Activated CD4-positive, alpha-beta T cell treated with anti-CD3 and anti-CD28 coated beads, Interleukin-2, amount 50 U/mL, for 16 hours (primary cell): ENCODE measurements around the gene UBR2.

Source experiments
- DNase-seq: peaks from one replicate; pipeline ENCODE4 v3.0.0-alpha.2; 2020

Gene UBR2

DNA sequence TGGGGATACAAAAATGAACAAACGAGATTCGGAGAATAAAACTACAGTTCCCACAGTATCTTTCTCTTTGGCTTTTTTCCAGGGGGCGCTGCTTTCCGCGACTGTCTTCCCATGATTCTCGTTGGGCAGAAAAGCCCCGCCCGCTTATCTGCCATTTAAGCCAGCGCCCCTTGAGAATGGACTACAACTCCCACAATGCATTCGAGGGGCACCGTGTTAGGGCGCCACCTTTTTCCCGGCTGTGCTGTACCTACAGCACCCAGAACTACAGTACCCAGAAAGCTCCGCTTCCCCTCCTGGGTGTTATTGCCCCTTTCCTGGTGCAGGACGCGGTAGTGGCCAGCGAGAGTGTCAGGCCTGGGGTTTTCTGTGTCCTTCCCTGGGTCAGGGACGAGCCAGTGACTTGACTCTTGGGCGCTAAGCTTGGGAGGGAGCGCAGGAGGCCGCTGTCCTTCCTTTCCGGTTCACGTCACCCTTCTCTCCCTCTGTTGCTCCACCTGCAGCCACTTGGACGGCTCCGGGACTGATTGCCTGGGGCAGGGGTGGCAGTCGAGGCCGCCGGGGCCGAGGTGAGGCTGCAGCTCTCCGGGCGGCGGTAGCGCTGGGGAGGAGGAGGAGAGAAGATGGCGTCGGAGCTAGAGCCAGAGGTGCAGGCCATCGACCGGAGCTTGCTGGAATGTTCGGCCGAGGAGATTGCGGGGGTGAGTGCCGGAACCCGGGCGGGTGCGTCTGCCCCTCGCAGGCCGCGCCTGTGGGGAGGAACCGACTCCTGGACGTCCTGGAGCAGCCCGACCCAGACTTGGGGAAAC is at the start of gene UBR2:
Gene UBR2, plus strand, starts transcription at position 333 of the 809 bp plus-strand sequence. Its CDS starts 291 bp downstream, at position 624.
- peak; percentile 98 for DNase-seq

DNA sequence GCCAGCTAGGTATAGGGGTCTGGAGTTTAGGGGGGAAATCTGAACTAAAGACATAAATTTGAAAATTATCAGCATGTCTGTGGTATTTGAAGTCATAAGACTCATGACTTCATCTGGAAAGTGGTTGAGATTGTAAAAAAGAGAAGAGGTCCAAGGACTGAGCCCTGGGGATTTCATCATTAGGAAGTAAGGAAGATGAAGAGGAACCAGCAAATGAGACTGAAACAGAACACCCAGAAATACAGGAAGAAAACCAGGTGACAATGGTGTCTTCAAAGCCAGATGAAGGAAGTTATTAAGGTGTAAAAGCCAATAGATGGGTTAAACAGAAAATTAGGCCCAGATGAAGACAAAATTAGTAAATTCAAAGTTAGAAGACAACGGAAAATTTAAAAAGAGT is 49.1 kb upstream of the UBR2 start:
- no peak for DNase-seq

DNA sequence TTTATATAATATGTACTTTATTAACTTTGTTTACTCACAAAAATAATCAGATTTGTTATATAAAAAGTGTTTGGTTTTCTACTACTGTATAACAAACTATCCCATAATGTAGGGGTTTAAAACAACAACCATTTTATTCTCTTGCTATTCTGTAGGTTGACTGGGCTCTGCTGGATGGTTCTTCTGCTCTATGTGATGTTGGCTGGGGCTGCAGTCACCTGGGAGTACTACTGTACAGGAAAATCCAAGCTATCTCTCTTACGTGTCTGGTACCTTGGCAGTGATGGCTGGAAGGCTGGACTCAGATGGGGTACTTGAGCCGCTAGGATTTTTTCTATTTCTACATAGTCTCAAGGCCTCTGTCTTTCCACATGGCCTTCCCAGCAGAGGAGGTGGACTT is 44.0 kb upstream of the UBR2 start:
- no peak for DNase-seq

DNA sequence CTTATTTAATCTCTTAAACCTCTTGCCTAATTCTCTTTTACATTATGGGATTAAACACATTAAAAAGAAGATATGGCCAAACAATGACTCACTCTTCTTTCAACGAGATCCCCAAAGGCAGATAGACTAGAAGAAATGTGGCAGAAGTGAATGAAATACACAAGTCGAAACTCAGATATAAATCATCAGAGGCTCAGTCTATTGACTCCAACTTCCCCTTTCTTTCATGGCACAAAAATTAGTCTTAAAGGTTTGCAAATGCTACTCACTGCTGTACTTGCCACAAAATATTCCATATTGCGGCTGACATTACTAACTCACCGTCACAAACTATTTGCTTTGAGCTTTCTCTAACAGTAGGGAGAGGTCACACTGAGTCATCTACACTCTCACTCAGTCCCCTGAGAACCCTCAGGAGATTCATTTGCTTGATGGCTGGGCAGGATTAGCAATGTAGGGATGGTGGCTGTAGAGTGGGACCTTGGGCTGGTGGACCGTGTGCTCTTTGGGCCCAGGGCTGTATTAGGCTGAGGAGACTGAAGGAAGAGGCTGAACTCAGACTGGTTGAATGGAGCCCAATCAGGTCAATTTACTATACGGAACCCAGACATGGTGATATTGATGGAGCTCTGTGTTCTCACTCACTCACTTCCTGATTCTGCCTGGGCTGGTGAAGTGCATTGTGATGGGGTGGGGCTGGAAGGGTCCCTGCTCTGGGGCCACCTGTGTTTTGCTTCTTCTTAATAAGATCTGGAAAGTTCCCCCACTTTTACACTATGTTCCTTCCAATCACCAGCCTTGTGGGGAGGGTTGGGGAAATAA is 42.8 kb upstream of the UBR2 start:
- peak; percentile 84 for DNase-seq

DNA sequence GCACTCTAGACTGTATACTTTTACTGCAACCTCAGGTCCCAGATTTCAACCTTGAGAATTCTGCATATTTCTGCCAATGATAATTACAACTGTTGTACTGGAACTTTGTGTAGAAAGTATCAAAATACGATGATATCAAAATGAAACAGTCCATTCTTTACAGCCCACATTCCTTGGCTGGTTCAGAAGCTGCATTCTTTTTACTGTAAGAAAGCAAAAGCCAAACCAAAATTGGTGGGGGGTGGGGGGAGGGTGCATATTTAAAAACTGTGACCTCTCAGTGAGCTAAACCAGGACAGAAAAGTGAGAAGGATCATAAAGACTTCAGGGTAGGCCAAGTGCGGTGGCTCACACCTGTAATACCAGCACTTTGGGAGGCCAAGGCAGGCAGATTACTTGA is 41.8 kb upstream of the UBR2 start:
- DNase-seq: no peak

DNA sequence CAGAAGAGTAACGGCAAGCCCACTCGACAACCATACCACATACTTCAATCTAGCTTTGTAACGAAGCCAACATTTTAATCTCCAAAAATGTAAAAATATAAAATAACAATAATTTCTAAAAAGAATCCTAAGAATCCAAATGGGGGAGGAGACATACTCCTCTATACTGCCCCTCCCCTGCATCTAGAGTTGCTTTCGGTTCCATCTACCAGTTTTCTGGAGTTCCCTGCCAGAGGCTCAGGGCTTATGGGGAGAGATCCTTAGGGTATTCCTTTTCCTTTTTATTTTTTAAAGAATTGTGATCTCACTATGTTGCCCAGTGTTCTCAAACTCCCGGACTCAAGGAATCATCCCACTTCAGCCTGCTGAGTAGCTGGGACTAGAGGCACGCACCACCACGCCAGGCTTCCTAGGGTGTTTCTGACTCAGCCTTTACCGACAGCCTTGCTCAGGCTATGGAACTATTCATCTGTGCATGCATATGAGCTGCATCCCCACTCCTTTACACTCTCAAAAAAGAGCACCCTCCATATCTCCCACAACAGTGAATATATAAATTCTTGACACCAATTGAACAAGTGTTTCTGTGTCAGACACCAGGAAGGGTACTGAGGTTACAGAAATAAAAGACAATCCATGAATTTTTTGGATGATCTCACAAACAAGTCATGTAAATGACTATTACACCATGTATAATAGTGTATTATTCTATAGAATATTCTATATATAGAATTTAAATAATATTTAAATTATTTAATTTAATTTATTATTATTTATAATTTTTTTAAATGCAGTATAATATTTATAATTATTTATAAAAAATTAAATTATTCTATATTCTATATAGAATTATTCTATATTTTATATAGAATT is 40.7 kb upstream of the UBR2 start:
- no peak for DNase-seq

DNA sequence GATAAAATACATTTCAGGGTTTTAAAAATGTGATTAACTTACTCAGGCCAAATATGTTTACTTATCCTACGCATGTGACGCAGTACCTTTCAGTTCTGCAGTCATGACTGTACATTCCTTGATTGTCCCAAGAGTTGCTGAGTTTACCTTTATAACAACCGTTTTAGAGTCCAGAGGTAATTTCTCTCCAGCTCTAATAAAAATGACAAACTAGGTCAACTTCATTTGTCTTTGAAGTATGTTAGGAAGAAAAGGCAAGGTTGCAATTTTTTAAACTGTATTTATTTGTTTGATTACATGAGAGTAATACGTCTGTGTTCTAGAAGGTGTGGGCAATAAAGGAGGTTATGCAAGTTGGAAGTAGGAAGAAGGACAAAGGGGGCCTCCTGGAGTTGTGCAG is 38.6 kb upstream of the UBR2 start:
- no peak for DNase-seq

DNA sequence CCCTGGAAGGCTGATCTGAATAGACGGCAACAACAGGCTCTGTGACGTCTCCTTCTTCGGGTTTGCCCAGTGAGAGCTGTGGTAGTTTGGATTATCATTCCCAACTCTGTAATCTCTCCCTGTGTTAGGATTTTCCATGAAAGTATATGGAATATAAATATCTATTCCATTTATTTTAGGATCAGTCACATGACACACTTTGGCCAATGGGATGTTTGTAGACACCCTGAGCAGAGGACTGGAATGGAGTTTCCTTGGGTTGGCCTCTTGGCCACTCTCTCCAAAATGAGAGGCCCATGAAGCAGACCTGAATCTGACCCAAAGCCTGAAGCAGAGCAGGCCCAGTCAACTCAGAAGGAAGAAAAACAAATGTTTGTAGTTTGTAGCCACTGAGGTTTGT is 37.2 kb upstream of the UBR2 start:
- DNase-seq: no peak

DNA sequence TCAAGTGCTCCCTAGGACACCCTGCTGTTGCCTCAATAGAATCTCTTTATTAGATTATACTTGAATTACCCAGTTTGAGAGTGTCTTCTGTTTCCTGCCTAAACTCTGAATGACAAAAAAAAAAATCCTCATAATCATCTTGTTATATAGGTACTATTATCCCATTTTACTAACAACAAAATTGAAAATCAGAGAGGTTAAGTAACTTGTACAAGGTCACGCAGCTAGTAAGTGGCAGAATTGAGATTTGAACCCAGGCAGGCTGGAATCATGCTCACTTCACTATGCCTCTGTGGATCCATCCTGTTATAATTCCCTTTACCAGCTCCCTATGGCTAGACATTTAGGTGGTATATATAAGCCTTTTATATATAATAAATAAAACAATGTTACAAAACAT is 36.6 kb upstream of the UBR2 start:
- DNase-seq: no peak

DNA sequence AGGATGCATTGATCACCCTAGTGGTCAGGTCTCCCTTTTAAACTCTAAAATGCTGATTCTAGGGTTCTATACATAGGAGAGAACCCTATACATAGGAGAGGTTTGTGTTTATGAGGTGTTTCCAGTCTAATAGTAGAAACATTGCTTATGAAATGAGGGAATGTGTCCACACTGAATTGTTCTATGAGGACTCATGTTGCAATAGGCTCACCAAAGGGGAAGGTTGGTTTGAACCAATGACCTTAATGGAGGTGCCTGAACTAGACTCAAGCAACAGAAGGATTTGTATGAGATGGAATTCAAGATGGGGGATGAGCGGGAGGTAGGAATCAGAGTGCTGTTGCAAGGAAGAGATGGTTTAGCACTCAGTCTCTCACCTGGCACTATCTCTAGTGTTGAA is 33.5 kb upstream of the UBR2 start:
- DNase-seq: no peak

DNA sequence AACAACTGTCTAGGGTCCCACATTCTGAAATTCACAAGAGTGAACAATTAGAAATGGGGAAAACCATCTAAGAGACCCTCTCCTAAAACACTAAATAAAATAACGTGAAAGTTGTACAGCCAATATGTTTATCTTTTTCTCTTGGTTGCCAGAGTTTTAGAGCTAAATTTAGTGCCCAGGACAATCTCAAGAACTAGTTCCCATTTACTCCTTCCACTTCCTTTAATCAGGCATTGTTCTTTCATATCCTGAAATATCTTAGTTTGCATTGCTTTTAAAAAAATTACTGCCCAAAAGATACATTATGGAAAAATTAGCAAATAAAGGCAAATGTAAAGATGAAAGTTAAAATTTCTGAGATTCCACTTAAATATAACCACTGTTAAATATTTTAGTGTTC is 33.1 kb upstream of the UBR2 start:
- no peak for DNase-seq

DNA sequence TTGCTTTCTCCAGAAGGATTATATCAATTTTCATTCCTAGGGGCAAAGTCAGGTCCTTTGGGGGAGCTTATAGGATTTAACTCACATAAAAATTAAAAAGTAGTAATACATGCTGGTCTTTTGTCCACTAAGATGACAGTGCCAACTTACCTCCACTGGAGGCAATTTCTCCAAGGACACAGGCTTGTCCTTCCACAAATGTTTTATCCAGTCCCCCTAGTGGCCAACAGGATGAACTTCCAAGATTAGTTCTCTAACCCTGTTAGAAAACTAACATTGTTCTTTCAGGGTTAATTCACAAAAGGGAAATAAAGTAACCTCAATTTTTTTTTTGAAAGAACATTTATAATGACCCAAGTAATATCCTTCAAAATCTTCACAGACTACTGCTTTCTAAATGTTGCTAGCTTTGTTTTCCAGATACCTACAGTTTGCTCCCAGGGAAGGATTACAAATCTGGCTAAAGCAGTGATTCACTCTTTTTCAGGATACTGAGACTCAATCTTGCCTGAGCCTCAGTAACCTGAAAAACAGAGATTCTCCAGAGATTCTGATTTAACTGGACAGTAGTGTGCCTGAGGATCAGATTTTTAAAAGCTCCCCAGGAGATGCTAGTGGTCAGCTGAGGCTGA is 31.7 kb upstream of the UBR2 start:
- DNase-seq: peak; percentile 68

DNA sequence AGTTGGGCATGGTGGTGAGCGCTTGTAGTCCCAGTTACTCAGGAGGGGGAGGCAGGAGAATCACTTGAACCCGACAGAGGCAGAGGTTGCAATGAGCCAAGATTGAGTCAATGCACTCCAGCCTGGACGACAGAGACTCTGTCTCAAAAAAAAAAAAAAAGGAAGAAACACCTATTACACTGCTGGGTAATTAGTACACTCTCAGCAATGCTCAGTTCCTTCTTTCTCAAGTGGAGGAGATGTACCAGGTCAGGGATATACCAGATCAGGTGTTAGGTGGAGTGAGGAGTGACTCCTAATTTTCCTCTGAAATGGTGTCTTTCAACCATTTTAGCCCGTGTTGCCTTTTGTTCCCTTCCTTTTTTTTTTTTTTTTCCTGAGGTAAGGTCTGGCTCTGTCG is 30.0 kb upstream of the UBR2 start:
- no peak for DNase-seq

DNA sequence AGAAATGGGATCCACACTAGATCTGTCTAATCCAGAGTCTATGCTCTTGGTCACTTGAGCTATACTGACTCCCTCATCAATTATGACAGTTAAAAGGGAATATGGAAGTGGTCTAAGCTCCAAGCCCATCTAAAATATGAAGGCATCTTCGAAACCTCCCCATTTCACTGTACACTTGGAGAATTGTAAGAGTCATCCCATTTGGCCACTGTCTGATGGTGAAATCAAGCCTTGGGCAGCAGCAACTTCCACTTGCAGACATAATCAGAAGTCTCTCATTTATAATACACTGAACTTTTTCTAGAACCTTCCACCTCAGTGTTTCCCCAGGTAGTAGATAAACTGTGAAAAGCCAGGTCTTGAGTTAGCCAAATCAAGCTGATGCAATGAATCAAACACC is 26.3 kb upstream of the UBR2 start:
- DNase-seq: no peak

DNA sequence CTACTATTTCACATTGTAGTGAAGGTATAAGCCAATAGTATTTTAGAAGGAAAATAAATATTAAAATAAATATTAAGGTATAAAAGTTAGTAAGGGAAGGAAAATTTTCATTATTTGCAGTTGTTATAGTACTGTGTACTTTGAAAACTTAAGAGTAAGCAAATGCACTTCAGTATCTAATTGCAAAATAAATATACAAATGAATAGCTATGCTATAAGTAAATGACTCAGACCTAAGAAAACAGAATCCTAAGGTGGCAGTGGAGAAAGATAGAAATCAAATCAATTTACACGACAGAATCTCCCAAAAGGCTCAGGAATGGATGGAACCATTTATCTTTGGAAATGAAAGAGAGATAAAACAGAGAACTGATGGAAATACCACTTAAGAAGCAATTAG is 24.7 kb upstream of the UBR2 start:
- DNase-seq: no peak

DNA sequence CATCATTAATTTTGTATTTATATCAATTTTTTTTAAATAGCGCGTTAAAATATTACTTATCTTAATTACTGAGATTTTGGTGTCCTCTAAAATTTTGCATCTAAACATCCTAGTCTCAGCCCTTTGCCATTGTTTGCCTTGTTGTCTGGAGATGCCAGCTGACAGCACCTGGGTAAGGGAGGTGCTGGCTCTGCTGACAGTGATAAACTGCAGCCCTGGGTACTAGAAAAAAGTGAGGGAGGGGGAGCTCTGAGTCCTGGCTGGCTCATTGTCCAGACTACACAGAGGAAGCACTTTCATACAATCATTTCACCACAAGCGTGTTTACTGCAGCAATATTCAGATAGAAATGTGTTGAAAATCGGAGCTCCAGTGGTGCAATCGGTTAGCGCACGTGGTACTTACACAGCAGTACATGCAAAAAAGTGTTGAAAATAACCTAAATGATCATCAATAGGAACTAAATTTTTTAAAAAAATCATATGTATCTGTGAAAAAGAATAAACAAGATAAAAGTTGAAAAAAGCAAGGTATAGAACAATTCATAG is 18.5 kb upstream of the UBR2 start:
- DNase-seq: no peak

DNA sequence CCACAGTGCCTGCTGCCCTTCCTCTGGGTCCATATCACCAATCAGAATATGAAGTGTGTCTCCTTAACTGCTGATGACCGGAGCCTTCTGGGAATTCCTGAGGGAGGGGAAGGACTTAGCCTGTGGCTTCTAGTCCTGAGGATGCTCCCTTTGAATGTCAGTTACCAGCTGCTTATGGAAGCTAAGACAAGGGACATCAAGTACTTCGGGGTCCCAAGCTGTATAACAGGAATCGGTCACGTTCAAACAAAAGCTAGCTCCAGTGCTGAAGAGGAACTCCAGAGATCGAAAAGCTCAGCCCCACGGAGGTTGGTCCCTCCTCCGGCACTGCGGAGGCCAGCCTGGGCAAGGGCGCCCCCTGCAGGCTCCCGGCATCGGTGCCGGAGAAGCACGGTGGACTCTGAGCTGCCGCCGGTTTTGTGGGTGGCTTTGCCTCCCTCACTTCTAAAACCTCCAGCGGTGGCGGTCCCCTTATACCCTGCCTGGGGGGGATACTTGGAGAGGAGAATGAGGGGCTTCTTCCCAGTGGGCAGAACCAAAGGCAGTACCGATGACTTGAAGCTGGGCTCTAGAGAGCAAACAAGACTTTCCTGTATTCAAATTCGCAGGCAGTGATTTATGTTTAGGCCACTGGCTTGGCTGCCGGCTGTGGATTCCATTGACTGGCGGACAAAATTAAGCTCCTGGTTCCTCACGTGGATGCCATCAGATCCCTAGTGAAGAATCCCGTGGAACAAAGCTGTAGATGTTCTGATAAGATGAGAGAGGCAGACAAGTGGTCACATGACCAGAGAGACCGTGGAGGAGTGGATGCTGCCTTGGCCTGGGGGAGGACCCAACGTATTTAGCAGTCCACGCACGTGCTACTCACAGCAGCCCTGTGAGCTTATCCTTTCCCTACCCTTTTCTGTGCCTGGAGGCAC is 16.2 kb upstream of the UBR2 start:
- peak; percentile 91 for DNase-seq

DNA sequence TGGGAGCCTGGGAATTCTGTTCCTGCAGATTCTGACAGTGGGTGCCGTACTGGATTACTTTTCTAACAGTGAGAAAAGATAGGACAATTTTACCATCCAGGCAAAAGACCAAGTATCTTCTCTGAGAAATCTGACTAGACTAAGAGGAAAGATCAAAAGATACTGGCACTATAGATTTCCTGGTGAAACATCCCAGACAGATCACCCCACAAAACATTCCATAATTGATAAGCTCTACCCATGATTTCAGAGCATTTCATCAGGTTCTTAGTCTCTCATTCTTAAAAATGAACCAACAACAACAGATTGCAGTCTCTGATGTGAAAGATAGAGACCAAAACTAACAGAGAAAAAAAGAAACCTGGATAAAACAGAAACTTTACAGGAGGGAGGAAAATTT is 13.6 kb upstream of the UBR2 start:
- DNase-seq: no peak

DNA sequence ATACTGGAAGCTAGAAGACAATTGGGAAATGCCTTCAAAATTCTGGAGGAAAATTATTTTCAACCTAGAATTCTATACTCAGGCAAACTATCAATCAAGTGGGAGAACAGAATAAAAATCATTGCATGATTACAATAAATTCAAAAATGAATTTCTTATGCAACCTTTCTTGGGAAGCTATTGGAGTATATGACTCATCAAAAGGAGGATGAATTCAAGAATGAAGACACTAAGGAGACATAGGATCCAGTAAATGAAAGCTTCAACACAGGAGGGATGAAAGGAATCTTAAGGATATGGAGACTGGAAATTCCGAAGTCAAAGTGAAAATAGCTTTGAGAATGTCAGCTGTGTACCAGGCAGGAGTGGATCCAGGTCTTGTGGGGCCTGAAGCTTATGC is 12.6 kb upstream of the UBR2 start:
- no peak for DNase-seq

DNA sequence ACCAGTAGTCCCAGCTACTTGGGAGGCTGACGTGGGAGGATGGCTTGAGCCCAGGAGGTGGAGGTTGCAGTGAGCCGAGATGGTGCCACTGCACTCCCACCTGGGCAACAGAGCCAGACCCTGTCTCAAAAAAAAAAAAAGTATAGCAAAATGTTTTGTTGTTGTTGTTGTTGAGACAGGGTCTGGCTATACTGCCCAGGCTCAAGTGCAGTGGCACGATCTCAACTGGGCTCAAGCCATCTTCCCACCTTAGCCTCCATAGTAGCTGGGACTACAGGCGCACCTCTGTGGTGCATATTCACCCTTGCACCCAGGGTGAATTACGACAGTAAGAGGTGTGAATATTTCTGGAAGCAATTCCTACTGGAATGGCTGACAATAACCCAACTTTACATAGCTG is 11.4 kb upstream of the UBR2 start:
- DNase-seq: no peak
